ENCODE measurements around the gene LRFN2. TPM values are rescaled to one million over a fixed set of nuclear protein-coding genes. Genes with fewer than 3 reads are reported as not detected.

The LRFN2 gene
- polyA plus RNA-seq, 1 of the 3 experiments (the other 2 are of a cell fraction) = 0.02 TPM

GRCh38 chr6:40373267-40373666 is 213.9 kb downstream of the LRFN2 start:
- H3K4me2 ChIP-seq = no peak overlapping the region
- no peak overlapping the region for H3K27ac ChIP-seq (ENCODE audit: low read depth in 2 of 2, low read length in 1 of 2)
- no peaks in the 10 kb centered on the region for H3K9me3 ChIP-seq
- ChIA-PET CTCF (interaction anchor here (0.7 to 1.4 kb wide), 2 partner anchors 215 to 229 kb away, joined by 3 read pairs; no protein-coding TSS in a partner anchor), POLR2A (no interaction called here)
- no peak for DNase-seq
- H3K4me3 ChIP-seq (ENCODE audit: low read depth in 2 of 2, low read length in 1 of 2) = no peak overlapping the region
- H3K4me1 ChIP-seq (ENCODE audit: control insufficient read depth in 1 of 2, insufficient read depth in 2 of 2, low read depth in 1 of 2, low read length in 1 of 2) = no peaks in the 10 kb centered on the region; a peak in 1 of 4 replicates
- no peak overlapping the region for H3K9ac ChIP-seq
- H3K9me2 ChIP-seq = no peaks in the 10 kb centered on the region
- no peaks in the 10 kb centered on the region for H3F3A ChIP-seq (replicated peaks; ENCODE audit: insufficient read depth)
- no peak for TF ChIP-seq MXI1 (IDR thresholded peaks at IDR 0.05; ENCODE audit: low read depth, low read length)
- no peak for TF ChIP-seq EZH2phosphoT487 (IDR thresholded peaks at IDR 0.05; ENCODE audit: borderline replicate concordance, low read depth)
- no peak for TF ChIP-seq RXRA (IDR thresholded peaks at IDR 0.05; ENCODE audit: borderline replicate concordance, low read depth)
- TF ChIP-seq TAF1 (IDR thresholded peaks at IDR 0.05; ENCODE audit: borderline replicate concordance, low read depth, low read length) = no peak
- TF ChIP-seq GATA2 (CRISPR knock-in tag; IDR thresholded peaks at IDR 0.05) = no peak
- TF ChIP-seq FOSL2 (IDR thresholded peaks at IDR 0.05; ENCODE audit: borderline replicate concordance, low read depth) = no peak
- no peak for TF ChIP-seq REST (IDR thresholded peaks at IDR 0.05; ENCODE audit: low read depth, low read length)
- no peak for TF ChIP-seq USF2 (IDR thresholded peaks at IDR 0.05; ENCODE audit: borderline replicate concordance, low read depth, low read length)
- no peak for TF ChIP-seq POLR2AphosphoS5 (IDR thresholded peaks at IDR 0.05; ENCODE audit: low read depth, low read length)
- no peak for TF ChIP-seq PBX3 (IDR thresholded peaks at IDR 0.05)
- TF ChIP-seq RFX5 (IDR thresholded peaks at IDR 0.05; ENCODE audit: low read length) = no peak
- no peak for TF ChIP-seq SMC3 (IDR thresholded peaks at IDR 0.05; ENCODE audit: low read depth, low read length)
- TF ChIP-seq EP300 (IDR thresholded peaks at IDR 0.05; ENCODE audit: borderline replicate concordance in 1 of 2, low read depth in 1 of 2, low read length in 1 of 2) = no peak
- no peak for TF ChIP-seq RCOR1 (IDR thresholded peaks at IDR 0.05; ENCODE audit: low read length)
- no peak for TF ChIP-seq CTCF (IDR thresholded peaks at IDR 0.05)
- TF ChIP-seq USF1 (IDR thresholded peaks at IDR 0.05; ENCODE audit: borderline replicate concordance, low read depth) = no peak
- H3K36me3 ChIP-seq (replicated peaks in 1 of 2; ENCODE audit: control insufficient read depth in 1 of 2, insufficient read depth in 2 of 2, low read length in 1 of 2) = no peaks in the 10 kb centered on the region
- H4K20me1 ChIP-seq (ENCODE audit: insufficient read depth) = no peaks in the 10 kb centered on the region
- H3K27me3 ChIP-seq (ENCODE audit: insufficient read depth) = no peaks in the 10 kb centered on the region
- H3K79me2 ChIP-seq (ENCODE audit: insufficient read depth) = no peaks in the 10 kb centered on the region
- no peak overlapping the region for H2AFZ ChIP-seq (ENCODE audit: low read depth)
